ENCODE measurements around the gene SORCS1. TPM values are rescaled to one million over a fixed set of nuclear protein-coding genes. Genes with fewer than 3 reads are reported as not detected.
A peak's percentile ranks its signal among the peaks of the same experiment; 100 is the strongest.

The SORCS1 gene
- total RNA-seq, 4 donors from 2014 or later, result 1.2 to 11.8 (median 6.2) TPM

DNA sequence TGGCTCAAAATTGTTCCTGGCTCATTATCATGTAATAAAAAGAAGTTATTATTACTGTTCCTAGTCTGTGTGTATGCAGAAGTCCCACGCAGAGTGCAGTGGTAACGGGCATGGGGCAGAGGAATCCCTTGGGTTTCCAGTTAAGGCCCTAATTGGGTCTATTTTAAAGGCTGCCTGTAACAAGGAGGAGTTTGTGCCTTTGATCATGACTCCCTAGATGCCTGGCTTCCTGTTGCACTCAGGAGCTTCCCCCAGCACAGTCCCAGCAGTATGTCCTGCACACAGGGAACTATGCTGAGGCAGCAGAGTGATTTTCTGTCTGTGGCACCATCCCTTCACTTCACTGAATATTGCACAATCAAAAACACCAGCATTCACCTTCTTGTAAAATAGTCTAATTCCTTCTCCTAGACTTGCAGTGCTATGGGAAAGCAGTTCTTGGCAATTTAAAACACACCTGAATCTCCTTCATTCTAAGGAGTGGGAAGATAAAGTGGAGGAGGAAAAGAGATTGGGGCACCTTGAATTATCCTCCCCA is 22.9 kb downstream of the SORCS1 start:
- peak in 1 of 2 donors; percentile 8 for DNase-seq
- 76 to 79% methylated on average over 2 of the region's 2 CpGs for WGBS, 2 donors
- intact Hi-C loops (cut with DNase I), result loop anchor here (10.0 kb wide), 1 partner anchor 347 kb away; no protein-coding TSS in a partner anchor
- H3K9me3 ChIP-seq, result no peaks in the 10 kb centered on the region
- H3K36me3 ChIP-seq, result no peaks in the 10 kb centered on the region
- H3K4me3 ChIP-seq (replicated peaks in 1 of 3), result no peak overlapping the region
- no peaks in the 10 kb centered on the region for H3K27me3 ChIP-seq
- TF ChIP-seq, protein P1, sequence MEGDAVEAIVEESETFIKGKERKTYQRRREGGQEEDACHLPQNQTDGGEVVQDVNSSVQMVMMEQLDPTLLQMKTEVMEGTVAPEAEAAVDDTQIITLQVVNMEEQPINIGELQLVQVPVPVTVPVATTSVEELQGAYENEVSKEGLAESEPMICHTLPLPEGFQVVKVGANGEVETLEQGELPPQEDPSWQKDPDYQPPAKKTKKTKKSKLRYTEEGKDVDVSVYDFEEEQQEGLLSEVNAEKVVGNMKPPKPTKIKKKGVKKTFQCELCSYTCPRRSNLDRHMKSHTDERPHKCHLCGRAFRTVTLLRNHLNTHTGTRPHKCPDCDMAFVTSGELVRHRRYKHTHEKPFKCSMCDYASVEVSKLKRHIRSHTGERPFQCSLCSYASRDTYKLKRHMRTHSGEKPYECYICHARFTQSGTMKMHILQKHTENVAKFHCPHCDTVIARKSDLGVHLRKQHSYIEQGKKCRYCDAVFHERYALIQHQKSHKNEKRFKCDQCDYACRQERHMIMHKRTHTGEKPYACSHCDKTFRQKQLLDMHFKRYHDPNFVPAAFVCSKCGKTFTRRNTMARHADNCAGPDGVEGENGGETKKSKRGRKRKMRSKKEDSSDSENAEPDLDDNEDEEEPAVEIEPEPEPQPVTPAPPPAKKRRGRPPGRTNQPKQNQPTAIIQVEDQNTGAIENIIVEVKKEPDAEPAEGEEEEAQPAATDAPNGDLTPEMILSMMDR (IDR thresholded peaks at IDR 0.05), result no peak
- no peak for TF ChIP-seq POLR2A (IDR thresholded peaks at IDR 0.05)
- no peak overlapping the region for H3K27ac ChIP-seq
- no peaks in the 10 kb centered on the region for H3K4me1 ChIP-seq

DNA sequence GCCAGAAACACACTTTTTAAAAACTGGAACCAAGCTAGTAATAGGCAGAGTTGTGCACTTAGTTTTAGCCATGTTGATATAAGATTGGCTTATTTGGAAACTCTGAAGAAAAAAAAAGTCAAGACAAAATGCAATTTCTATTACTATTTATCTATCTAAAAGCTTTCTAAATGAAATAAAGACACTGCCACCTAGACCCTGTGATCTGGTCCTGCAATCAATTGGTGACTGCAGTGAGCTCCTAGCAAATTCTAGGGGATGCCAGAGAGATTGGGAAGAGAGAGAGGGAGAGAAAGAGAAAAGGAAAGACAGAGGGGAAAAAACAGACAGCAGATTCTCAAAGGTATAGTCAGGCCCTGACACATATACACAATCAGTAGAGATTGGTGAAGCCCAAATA is 25.3 kb downstream of the SORCS1 start:
- Histone ChIP-seq H3K27ac (no peak overlapping the region), H3K27me3 (no peaks in the 10 kb centered on the region), H3K4me1 (no peaks in the 10 kb centered on the region), H3K36me3 (no peaks in the 10 kb centered on the region), H3K4me3 (replicated peaks in 1 of 3) (no peak overlapping the region), H3K9me3 (no peaks in the 10 kb centered on the region)
- DNase-seq, result no peak
- intact Hi-C loops (cut with DNase I), result no loop called here
- TF ChIP-seq, protein P1 (IDR thresholded peaks at IDR 0.05), result no peak
- no peak for TF ChIP-seq POLR2A (IDR thresholded peaks at IDR 0.05)

DNA sequence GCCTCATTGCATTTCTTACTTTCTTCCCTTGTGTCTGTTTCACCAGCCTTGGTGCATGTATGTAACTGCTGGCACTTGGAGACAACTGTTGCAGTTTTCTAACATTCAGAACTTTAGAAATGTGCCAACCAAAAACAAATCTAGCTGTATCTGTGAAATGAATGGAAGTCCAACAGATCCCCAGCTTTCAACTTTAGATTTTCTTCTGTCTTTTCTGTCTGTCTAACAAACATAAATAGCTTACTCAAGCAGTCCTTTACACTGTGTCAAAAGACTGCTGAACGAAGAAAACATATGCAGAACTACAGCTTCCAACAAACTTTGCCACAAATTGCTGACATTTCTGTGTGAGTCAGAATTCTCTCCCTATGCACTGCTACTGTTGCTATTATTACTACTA is 30.9 kb downstream of the SORCS1 start:
- WGBS, 2 donors, result 67 to 73% methylated on average over 1 of the region's 1 CpG
- intact Hi-C loops (cut with DNase I), result no loop called here
- TF ChIP-seq, protein P1 (IDR thresholded peaks at IDR 0.05), result no peak
- TF ChIP-seq POLR2A (IDR thresholded peaks at IDR 0.05), result no peak
- Histone ChIP-seq H3K4me1 (no peaks in the 10 kb centered on the region), H3K4me3 (replicated peaks in 1 of 3) (no peak overlapping the region), H3K27me3 (no peaks in the 10 kb centered on the region), H3K9me3 (no peaks in the 10 kb centered on the region), H3K36me3 (no peaks in the 10 kb centered on the region), H3K27ac (no peak overlapping the region)
- no peak for DNase-seq

GRCh38 chr10:107129000-107129399 is 35.5 kb downstream of the SORCS1 start:
- H3K9me3 ChIP-seq, result no peaks in the 10 kb centered on the region
- no peaks in the 10 kb centered on the region for H3K27me3 ChIP-seq
- peaks cover 0 to 5% of the 10 kb centered on the region in 2 donors for H3K4me1 ChIP-seq
- intact Hi-C loops (cut with DNase I), result no loop called here
- WGBS, 2 donors, result 85 to 91% methylated on average over 6 of the region's 6 CpGs
- no peak for TF ChIP-seq POLR2A (IDR thresholded peaks at IDR 0.05)
- TF ChIP-seq, protein P1 (IDR thresholded peaks at IDR 0.05), result no peak
- H3K27ac ChIP-seq, result no peak overlapping the region
- DNase-seq, result no peak
- no peaks in the 10 kb centered on the region for H3K36me3 ChIP-seq
- H3K4me3 ChIP-seq (replicated peaks in 1 of 3), result no peak overlapping the region

GRCh38 chr10:107126512-107127065 is 37.9 kb downstream of the SORCS1 start:
- Histone ChIP-seq H3K4me3 (replicated peaks in 1 of 3) (no peak overlapping the region), H3K9me3 (no peaks in the 10 kb centered on the region), H3K27ac (no peak overlapping the region), H3K27me3 (no peaks in the 10 kb centered on the region), H3K4me1 (peaks cover 0 to 5% of the 10 kb centered on the region in 2 donors), H3K36me3 (no peaks in the 10 kb centered on the region)
- intact Hi-C loops (cut with DNase I), result no loop called here
- TF ChIP-seq, protein P1 (IDR thresholded peaks at IDR 0.05), result no peak
- TF ChIP-seq POLR2A (IDR thresholded peaks at IDR 0.05), result no peak
- DNase-seq, result no peak
- 76 to 81% methylated on average over 5 of the region's 5 CpGs for WGBS, 2 donors

All from thyroid gland (tissue), 4 donors.